HG02588 (cell line): Measurements from ENCODE around the gene C2CD2.

ENCODE experiments used
- ATAC-seq: cut with Tn5 transposase; IDR thresholded peaks from one replicate; pipeline ENCODE4 v1.9.1; 2021; ENCODE audit warnings: mild to moderate bottlenecking, moderate library complexity; ENCODE audit not compliant: unreplicated experiment

C2CD2 gene

GRCh38 chr21:41890355-41890754 is 63.5 kb downstream of the C2CD2 start:
- ATAC-seq: no peak

GRCh38 chr21:41888749-41889376 is 65.0 kb downstream of the C2CD2 start:
- ATAC-seq: no peak

- ATAC-seq: no peak
Observed at GRCh38 chr21:41887667-41888066, 66.2 kb downstream of the C2CD2 start.

DNA sequence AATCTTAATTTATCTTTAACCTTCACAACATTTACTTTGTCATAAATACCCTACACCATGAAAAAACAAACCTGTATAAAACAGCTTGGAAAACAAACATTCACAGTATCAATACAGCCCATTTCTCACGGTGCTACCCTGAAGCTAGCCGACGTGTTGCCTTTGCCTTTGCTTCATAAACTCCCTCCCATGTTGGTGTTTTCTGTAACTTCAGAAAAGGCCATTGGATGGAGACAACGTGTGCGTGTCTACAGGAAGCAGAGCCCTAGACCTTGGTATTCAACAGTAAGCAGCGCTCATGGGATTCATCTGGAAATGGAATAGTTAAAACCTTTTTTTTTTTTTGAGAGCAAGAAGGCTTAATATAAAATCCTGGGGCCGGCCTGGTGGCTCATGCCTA is 67.5 kb downstream of the C2CD2 start:
- no peak for ATAC-seq

GRCh38 chr21:41885341-41886024 is 68.3 kb downstream of the C2CD2 start:
- ATAC-seq: no peak

- no peak for ATAC-seq
Observed at GRCh38 chr21:41884501-41885030, 69.3 kb downstream of the C2CD2 start.

DNA sequence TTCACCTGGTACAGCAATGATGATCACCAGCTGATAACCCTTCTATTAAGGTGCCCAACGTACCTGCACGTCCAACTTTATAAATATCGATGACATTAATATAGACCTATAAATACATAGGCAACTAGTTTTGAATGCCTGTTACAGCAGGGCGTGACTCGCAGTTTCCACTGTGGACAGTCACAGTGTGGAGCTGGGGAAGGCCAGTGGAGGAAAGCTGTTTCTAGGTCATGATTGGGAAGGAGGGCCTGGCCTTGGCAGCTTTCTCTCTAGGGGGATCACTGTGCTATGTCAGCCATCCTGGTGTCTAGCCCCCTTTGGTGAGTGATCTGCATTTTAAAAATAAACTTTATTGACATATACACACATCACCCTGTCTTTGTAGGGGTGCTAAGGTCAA is 70.2 kb downstream of the C2CD2 start:
- ATAC-seq: no peak

DNA sequence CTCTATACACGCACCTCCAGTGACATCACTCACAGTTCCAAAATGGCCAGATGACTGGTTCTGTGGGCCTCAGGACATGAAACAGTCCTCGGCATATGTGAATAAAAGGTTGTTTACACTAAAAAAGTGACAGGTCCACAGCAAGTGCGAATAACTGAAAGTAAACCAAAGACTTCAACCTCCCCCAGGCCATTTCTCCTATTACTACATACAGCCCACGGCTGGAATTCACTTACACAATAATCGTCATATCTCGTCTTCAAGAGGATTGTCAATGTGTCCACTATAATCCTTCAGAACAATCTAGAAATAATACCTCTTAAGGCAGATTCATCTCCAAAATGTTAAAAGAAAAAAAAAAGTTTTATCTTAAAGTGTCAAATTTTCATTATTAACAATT is 72.8 kb downstream of the C2CD2 start:
- no peak for ATAC-seq

DNA sequence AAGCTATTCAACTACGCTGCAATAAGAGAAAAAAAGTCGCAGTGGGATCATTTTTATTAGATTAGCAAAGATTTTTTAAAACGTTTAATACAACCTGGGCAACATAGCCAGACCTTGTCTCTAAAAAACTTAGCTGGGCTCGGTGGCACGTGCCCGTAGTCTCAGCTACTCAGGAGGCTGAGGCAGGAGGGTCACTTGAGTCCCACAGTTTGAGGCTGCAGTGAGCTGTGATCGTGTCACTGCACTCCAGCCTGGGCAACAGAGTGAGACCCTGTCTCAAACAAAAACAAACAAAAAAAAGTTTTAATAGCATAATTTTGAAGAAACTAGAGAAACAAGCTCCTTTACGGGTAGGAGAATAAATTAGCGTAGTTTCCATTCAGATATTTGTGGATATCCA is 73.7 kb downstream of the C2CD2 start:
- no peak for ATAC-seq

- peak; percentile 63 for ATAC-seq
Observed at GRCh38 chr21:41879190-41879998, 74.4 kb downstream of the C2CD2 start, which contains the start of gene PRDM15. Gene PRDM15, minus strand, starts transcription at chr21:41879344. Its CDS starts 18,981 bp downstream, at chr21:41860363.

DNA sequence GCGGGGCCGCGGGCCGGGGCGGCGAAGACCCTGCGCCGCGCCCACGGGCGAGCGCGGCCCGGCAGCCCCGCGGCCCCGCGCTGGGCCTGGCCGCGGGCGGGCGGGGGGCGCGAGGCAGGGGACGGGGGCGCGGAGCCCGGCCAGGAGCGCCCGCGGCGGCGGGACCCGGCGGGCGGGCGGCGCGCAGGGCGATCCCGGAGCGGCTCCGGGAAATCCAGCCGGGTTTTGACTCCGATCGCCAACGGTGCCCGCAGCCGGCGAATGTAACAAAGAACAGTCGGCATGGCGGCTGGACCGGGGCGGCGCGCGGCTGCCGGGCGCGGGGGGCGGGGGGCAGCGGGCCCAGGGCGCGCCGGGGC is 75.0 kb downstream of the C2CD2 start:
- peak; percentile 46 for ATAC-seq

DNA sequence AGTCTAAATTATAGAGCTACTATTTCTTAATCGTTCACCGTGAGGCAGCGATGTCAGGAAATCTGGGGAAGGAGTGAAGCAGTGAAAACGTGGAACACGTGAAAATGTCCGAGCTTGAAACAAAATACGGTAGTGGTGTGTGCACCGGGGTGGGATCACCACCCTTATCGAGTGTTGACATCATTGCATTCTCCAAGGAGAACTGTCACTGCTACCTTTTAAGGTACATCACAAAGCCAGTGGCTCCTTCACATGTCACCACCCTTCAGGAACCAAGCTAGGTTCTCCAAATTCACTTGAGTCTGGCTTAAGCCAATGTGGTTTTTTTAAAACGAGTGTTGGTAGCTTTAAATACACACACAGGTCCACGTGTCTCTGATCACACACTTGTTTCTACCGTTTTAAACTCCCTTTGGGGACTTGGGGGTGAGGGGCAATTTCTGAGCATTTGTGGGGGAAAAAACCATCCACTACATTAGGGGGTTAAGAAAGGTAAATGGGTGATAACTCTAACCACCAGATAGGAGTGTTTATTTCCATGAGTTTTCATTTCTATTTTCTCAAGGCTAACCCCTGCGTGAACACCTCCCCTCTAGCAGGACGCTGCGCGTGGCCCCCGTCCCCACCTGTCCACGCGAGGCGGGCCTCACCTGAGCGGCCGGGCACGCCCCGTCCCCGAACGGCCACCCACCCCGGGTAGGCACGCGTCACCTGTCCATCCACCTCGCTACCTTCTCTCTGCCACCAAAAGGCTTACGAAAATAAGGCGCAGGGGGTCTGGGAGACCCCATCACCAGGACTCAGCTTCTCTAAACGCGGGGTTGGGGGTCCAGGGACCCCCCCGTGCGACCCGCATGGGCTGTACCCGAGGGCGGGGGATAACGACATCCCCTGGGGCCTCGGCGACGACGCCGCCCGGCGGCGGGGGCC is 75.7 kb downstream of the C2CD2 start:
- peak; percentile 32 for ATAC-seq

- ATAC-seq: no peak
Observed at GRCh38 chr21:41876928-41877652, 76.7 kb downstream of the C2CD2 start.

DNA sequence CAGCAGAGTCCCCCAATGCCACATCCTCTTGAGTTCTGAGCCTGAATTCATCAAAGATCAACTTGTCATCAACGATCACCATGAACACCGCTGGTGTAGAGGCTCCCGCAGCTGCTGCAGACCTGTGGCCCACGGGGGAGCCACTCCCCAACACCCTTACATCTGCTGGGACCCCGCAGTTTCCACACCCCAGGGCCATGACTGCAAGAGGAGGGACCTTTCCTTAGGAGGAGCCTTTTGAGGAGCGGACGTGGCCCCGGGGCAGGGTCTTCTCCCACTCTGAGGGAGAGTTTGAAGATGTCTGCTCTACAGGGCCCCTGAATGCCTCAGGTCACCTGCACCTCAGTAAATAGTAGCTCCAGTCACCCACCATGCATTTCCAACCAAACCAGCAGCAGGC is 77.4 kb downstream of the C2CD2 start:
- ATAC-seq: no peak

DNA sequence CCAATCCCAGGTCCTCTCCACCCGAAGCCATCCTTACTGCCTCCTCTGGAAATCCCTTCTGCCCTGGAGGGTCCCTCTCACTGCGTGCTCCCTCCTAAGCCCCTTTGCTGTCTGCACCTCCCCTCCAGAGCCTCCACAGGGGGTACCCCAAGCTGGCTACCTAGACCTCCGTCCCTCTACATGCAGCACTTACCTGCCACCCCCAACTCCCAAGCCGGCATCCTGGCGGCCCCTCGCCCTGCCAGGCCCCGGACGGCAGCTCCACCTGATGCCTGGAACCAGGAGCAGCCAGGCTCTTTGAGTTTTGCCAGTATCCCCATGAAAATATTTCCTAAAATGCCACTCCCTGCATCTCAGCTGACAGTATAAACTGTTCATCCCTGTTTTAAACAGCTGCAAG is 78.7 kb downstream of the C2CD2 start:
- no peak for ATAC-seq

DNA sequence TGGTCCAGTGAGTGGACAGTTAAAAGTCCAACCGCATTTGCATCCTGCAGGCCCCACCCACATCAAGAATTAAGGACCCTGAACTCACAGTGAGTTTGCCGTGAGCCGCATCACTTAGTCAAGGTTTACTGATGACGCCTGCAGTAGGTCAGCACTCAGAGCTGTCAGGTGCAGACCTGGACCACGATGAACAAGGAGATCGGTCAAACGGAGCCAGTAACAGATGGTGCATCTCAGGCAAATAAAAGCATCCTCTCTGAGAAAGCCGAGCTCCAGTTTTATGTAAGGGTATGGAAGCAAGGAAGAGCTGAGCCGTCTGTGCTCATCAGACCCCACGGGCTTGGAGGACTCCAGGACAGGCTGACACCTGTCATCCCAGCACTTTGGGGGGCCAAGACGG is 79.2 kb downstream of the C2CD2 start:
- no peak for ATAC-seq

- ATAC-seq: no peak
Observed at GRCh38 chr21:41873426-41873825, 80.4 kb downstream of the C2CD2 start.

- ATAC-seq: no peak
Observed at GRCh38 chr21:41873005-41873404, 80.8 kb downstream of the C2CD2 start.

- no peak for ATAC-seq
Observed at GRCh38 chr21:41871293-41872030, 82.4 kb downstream of the C2CD2 start.
